Activated B cell treated with CpG ODN at 0.5 μM for 24 hours (primary cell): ENCODE results near the gene CES2. TPM values are rescaled to one million over a fixed set of nuclear protein-coding genes. Genes with fewer than 3 reads are reported as not detected.
A peak's percentile ranks its signal among the peaks of the same experiment; 100 is the strongest.

ENCODE experiments used
- ATAC-seq: fragments of 200-7000 bp; cut with Tn5 transposase; one replicate; pipeline ENCODE4 v1.10.0; 2021; ENCODE audit warnings: low read depth, mild to moderate bottlenecking, moderate library complexity
- CTCF ChIA-PET: fragments of 350-600 bp; sonication (Branson Sonifier 250); formaldehyde crosslinking; loops from one replicate; lab custom pipeline; 2021; ENCODE audit warnings: antibody characterized with exemption; lab: Charles Lee
- POLR2A ChIA-PET: fragments of 350-600 bp; sonication (Branson Sonifier 250); formaldehyde crosslinking; loops from one replicate; lab custom pipeline; 2021; ENCODE audit warnings: antibody characterized with exemption; lab: Charles Lee
- DNase-seq: peaks from one replicate; pipeline ENCODE4 v3.0.0; 2022
- H3K27ac Mint-ChIP-seq: one replicate; pipeline ENCODE4 v1.8.0; 2020; ENCODE audit warnings: mixed read lengths
- H3K27me3 Mint-ChIP-seq: one replicate; pipeline ENCODE4 v1.8.0; 2021; ENCODE audit warnings: mixed read lengths
- H3K36me3 Mint-ChIP-seq: one replicate; pipeline ENCODE4 v1.8.0; 2021; ENCODE audit warnings: low read depth, mixed read lengths
- H3K4me1 Mint-ChIP-seq: one replicate; pipeline ENCODE4 v1.8.0; 2021; ENCODE audit warnings: mixed read lengths
- H3K4me3 Mint-ChIP-seq: one replicate; pipeline ENCODE4 v1.8.0; 2020; ENCODE audit warnings: mild to moderate bottlenecking, mixed read lengths
- H3K9me3 Mint-ChIP-seq: one replicate; pipeline ENCODE4 v1.8.0; 2020; ENCODE audit warnings: mixed read lengths
- intact Hi-C: fragments of 100-400 bp; cut with micrococcal nuclease; formaldehyde crosslinking; loops from one replicate; pipeline ENCODE4 v1.15.1; 2024
- total RNA-seq: library from RNA; stranded (reverse); gene quantifications from 2 replicates; pipeline ENCODE4 v1.2.3, GENCODE V29; 2022
- TF ChIP-seq, protein P1 (sequence below): fragments of 200-600 bp; IDR thresholded peaks from one replicate; pipeline ENCODE4 v1.8.0; 2022; ENCODE audit warnings: antibody characterized with exemption, mild to moderate bottlenecking

Gene CES2
- total RNA-seq, 1 donor from 2014 or later: 34.7 TPM

DNA sequence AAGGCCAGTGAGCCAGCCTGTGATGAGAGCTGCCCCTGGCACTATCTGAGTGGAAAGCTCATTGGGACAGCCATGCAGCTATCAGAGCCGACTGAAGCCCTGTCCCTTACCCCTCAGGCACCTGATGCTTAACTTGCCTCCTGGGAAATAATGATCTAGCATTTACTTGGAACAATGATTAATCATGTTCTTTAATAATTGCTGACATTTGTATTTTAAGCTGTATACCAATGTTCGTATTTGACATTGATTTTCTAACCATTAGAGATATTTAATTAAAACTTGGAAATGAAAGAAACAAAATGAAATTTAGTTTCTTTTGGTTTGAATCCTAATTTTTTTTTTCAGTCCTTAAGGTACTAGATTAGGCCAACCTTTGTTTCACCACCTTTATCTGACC, 44.5 kb upstream of the CES2 start:
- DNase-seq (no peak), ATAC-seq (no peak)
- H3K27me3 Mint-ChIP-seq: no peaks in the 10 kb centered on the region
- H3K4me1 Mint-ChIP-seq: peaks cover 2% of the 10 kb centered on the region
- peaks cover 20% of the 10 kb centered on the region for H3K36me3 Mint-ChIP-seq
- H3K4me3 Mint-ChIP-seq: no peak overlapping the region
- ChIA-PET POLR2A (interaction anchor here (0.5 kb wide), 1 partner anchor 353 kb away, joined by 4 read pairs; no protein-coding TSS in a partner anchor), CTCF (interaction anchor here (0.9 kb wide), 1 partner anchor 23 kb away, joined by 3 read pairs; no protein-coding TSS in a partner anchor)
- H3K27ac Mint-ChIP-seq: no peak overlapping the region
- intact Hi-C loops: no loop called here
- H3K9me3 Mint-ChIP-seq: no peaks in the 10 kb centered on the region
- TF ChIP-seq, protein P1, sequence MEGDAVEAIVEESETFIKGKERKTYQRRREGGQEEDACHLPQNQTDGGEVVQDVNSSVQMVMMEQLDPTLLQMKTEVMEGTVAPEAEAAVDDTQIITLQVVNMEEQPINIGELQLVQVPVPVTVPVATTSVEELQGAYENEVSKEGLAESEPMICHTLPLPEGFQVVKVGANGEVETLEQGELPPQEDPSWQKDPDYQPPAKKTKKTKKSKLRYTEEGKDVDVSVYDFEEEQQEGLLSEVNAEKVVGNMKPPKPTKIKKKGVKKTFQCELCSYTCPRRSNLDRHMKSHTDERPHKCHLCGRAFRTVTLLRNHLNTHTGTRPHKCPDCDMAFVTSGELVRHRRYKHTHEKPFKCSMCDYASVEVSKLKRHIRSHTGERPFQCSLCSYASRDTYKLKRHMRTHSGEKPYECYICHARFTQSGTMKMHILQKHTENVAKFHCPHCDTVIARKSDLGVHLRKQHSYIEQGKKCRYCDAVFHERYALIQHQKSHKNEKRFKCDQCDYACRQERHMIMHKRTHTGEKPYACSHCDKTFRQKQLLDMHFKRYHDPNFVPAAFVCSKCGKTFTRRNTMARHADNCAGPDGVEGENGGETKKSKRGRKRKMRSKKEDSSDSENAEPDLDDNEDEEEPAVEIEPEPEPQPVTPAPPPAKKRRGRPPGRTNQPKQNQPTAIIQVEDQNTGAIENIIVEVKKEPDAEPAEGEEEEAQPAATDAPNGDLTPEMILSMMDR: no peak

DNA sequence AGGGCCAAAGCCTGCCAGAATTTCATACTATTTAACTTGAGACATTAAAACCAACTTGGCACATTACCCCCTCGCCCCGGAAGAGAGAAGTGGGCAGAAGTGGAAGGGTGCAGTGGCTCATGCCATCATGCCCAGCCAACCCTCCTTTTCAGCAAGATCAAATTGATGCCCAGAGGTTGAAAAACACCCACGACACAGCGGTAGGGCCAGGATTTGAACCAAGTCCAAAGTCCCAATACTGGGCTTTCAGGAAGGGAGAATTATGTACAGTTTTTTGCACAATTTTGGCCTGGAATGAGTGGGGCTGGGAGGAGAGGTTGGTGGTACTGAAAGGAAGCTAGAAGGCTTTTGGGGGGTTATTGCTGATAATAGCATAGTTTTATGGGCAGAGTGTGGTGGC, 44.0 kb upstream of the CES2 start:
- H3K4me3 Mint-ChIP-seq: no peak overlapping the region
- TF ChIP-seq, protein P1: no peak
- H3K27ac Mint-ChIP-seq: no peak overlapping the region
- no peak for ATAC-seq
- no peaks in the 10 kb centered on the region for H3K9me3 Mint-ChIP-seq
- ChIA-PET CTCF (interaction anchor here (0.9 kb wide), 1 partner anchor 24 kb away, joined by 3 read pairs; no protein-coding TSS in a partner anchor), POLR2A (no interaction called here)
- no peak for DNase-seq
- H3K36me3 Mint-ChIP-seq: peaks cover 16% of the 10 kb centered on the region
- intact Hi-C loops: no loop called here
- H3K4me1 Mint-ChIP-seq: peaks cover 2% of the 10 kb centered on the region
- H3K27me3 Mint-ChIP-seq: no peaks in the 10 kb centered on the region

DNA sequence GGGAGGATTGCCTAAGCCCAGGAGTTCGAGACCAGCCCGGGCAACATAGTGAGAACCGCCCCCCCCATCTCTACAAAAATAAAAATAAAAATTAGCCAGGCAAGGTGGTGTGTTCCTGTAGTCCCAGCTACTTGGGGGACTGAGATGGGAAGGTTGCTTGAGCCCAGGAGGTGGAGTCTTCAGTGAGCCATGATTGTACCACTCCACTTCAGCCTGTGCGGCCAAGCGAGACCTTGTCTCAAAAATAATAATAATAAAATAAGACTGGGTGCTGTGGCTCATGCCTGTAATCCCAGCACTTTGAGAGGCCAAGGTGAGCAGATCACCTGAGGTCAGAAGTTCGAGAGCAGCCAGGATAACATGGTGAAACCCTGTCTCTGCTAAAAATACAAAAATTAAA, 43.5 kb upstream of the CES2 start:
- Mint-ChIP-seq H3K4me3 (no peak overlapping the region), H3K27me3 (no peaks in the 10 kb centered on the region), H3K36me3 (peaks cover 12% of the 10 kb centered on the region), H3K4me1 (peaks cover 2% of the 10 kb centered on the region), H3K27ac (no peak overlapping the region), H3K9me3 (no peaks in the 10 kb centered on the region)
- no peak for ATAC-seq
- intact Hi-C loops: no loop called here
- TF ChIP-seq, protein P1: no peak
- ChIA-PET CTCF (interaction anchor here (1.4 kb wide), 1 partner anchor 19 kb away, joined by 5 read pairs; no protein-coding TSS in a partner anchor), POLR2A (no interaction called here)
- DNase-seq: no peak

DNA sequence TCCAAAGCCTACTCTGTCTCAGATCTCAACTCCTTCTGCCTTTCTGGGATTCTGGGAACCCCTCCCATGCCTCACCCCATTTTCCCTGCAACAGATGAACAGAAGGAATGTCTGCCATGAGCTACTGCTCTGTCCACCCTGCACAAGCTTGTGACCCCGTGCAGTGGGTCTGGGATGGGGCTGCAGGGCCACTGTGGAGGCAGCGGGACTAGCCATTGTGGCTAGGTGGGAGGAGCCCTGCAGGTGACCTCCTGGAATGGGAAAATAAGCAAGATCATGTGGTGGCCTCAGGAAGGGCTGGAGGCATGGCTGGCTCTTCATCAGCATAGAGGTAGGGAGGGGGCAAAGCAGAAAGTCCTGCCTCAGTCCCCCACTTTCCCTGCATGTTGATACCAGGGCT, 41.3 kb upstream of the CES2 start:
- ATAC-seq: no peak
- intact Hi-C loops: loop anchor here (2.0 kb wide), 1 partner anchor 61 kb away; no protein-coding TSS in a partner anchor
- no peak for DNase-seq
- CTCF ChIA-PET: no interaction called here
- TF ChIP-seq, protein P1: no peak
- H3K4me3 Mint-ChIP-seq: no peak overlapping the region
- H3K9me3 Mint-ChIP-seq: no peaks in the 10 kb centered on the region
- H3K4me1 Mint-ChIP-seq: peaks cover 2% of the 10 kb centered on the region
- POLR2A ChIA-PET: no interaction called here
- no peak overlapping the region for H3K27ac Mint-ChIP-seq
- H3K36me3 Mint-ChIP-seq: peaks cover 2% of the 10 kb centered on the region
- H3K27me3 Mint-ChIP-seq: no peaks in the 10 kb centered on the region

DNA sequence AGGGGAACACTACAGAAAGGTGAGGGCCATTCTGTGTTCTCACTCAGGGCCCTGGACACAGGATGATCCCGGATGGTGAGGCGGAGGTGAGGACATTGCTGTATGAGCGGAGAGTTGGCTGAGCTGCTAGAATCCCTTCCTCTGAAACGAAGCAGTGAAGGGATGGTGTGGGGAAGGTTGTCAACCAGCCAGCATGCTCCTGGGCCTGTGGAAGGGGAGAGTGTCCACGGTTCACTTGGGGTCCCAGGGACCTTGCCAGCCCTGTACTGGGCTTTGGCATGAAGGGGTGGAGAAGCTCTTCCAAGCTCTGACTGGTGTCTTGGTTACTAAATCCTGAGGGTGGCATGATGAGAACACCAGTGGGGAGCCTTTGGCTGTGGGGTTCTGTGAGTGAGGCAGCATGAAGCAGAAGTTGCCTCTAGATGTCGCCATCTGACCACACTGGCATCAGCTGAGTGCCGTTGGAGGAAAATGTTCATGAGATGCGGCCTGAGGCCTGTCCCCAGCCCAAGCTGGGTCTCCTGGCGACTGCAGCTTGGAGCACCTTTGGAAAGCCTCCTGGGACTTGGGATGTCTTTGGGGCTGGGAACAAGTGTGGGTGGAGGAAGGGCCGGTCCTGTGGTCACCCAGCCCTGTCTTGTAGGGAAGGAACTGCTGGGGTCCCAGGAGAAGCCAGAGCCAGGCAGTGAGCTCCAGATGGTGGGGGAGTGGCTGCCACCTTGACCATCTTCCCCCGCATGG, 40.2 kb upstream of the CES2 start:
- Mint-ChIP-seq H3K4me1 (peaks cover 2% of the 10 kb centered on the region), H3K27ac (no peak overlapping the region), H3K9me3 (no peaks in the 10 kb centered on the region), H3K36me3 (no peaks in the 10 kb centered on the region), H3K27me3 (no peaks in the 10 kb centered on the region), H3K4me3 (no peak overlapping the region)
- intact Hi-C loops: loop anchor here (2.0 kb wide), 1 partner anchor 60 kb away; no protein-coding TSS in a partner anchor
- POLR2A ChIA-PET: no interaction called here
- TF ChIP-seq, protein P1: no peak
- CTCF ChIA-PET: interaction anchor here (0.7 to 1.0 kb wide), 2 partner anchors 58 to 290 kb away, joined by 3 read pairs; no protein-coding TSS in a partner anchor
- ATAC-seq: peak; percentile 75
- peak; percentile 21 for DNase-seq
